Glutamatergic neuron (in vitro differentiated cells): ENCODE results near the gene PTPN5. TPM values are rescaled to one million over a fixed set of nuclear protein-coding genes. Genes with fewer than 3 reads are reported as not detected.
A peak's percentile ranks its signal among the peaks of the same experiment; 100 is the strongest.

ENCODE experiments used
- DNase-seq: peaks from one replicate; pipeline ENCODE4 v3.0.0; 2022
- H3K27ac Mint-ChIP-seq: one replicate; pipeline ENCODE4 v1.8.0; 2020; ENCODE audit warnings: mild to moderate bottlenecking, mixed read lengths, inconsistent platforms; ENCODE audit not compliant: unreplicated experiment
- H3K27me3 Mint-ChIP-seq: one replicate; pipeline ENCODE4 v1.8.0; 2020; ENCODE audit warnings: mild to moderate bottlenecking, moderate library complexity, mixed read lengths, inconsistent platforms; ENCODE audit not compliant: unreplicated experiment
- H3K36me3 Mint-ChIP-seq: one replicate; pipeline ENCODE4 v1.8.0; 2020; ENCODE audit warnings: mild to moderate bottlenecking, mixed read lengths, inconsistent platforms; ENCODE audit not compliant: unreplicated experiment
- H3K4me1 Mint-ChIP-seq: one replicate; pipeline ENCODE4 v1.8.0; 2020; ENCODE audit warnings: mild to moderate bottlenecking, low read depth, mixed read lengths, inconsistent platforms; ENCODE audit not compliant: unreplicated experiment
- H3K4me3 Mint-ChIP-seq: one replicate; pipeline ENCODE4 v1.8.0; 2020; ENCODE audit warnings: mild to moderate bottlenecking, mixed read lengths, inconsistent platforms; ENCODE audit not compliant: unreplicated experiment
- H3K9me3 Mint-ChIP-seq: one replicate; pipeline ENCODE4 v1.8.0; 2020; ENCODE audit warnings: mild to moderate bottlenecking, moderate library complexity, mixed read lengths, inconsistent platforms; ENCODE audit not compliant: unreplicated experiment
- total RNA-seq: library from RNA; stranded (reverse); fragmentation: NEBNext Ultra II Directional; extraction: Animal tissue kit (Norgen Biotek cat#: 25700); gene quantifications from one replicate; pipeline ENCODE4 v1.2.1, GENCODE V29; 2021; ENCODE audit not compliant: unreplicated experiment
- TF ChIP-seq, protein P1 (sequence below): fragments of 200-600 bp; sonication (generic); IDR thresholded peaks from one replicate; pipeline ENCODE4 v1.5.0; 2021; ENCODE audit not compliant: partially characterized antibody, unreplicated experiment

The PTPN5 gene
- total RNA-seq, 1 donor from 2014 or later = 25.8 TPM

DNA sequence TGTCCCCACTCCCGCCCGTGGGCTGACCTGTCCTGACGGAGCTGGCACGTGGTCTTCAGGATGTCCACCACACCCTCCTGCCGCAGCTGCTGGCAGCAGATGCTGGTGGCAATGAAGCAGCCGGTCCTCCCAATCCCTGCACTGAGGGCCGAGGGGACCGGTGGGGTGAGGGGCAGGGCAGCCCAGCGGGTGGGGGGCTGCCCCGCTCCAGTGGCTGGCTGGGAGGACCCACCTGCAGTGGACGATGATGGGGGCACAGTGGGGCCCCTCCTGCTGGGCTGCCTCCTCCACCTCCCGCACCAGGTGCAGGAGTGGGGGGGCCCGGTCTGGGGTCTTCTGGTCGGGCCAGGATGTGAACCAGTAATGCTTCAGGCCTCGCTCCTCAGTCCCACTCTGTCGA lies 62.2 kb downstream of the PTPN5 start:
- TF ChIP-seq, protein P1, sequence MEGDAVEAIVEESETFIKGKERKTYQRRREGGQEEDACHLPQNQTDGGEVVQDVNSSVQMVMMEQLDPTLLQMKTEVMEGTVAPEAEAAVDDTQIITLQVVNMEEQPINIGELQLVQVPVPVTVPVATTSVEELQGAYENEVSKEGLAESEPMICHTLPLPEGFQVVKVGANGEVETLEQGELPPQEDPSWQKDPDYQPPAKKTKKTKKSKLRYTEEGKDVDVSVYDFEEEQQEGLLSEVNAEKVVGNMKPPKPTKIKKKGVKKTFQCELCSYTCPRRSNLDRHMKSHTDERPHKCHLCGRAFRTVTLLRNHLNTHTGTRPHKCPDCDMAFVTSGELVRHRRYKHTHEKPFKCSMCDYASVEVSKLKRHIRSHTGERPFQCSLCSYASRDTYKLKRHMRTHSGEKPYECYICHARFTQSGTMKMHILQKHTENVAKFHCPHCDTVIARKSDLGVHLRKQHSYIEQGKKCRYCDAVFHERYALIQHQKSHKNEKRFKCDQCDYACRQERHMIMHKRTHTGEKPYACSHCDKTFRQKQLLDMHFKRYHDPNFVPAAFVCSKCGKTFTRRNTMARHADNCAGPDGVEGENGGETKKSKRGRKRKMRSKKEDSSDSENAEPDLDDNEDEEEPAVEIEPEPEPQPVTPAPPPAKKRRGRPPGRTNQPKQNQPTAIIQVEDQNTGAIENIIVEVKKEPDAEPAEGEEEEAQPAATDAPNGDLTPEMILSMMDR = no peak
- peaks cover 3% of the 10 kb centered on the region for H3K27me3 Mint-ChIP-seq
- no peak overlapping the region for H3K27ac Mint-ChIP-seq
- no peak for DNase-seq
- peaks cover 5% of the 10 kb centered on the region for H3K36me3 Mint-ChIP-seq
- peaks cover 9% of the 10 kb centered on the region for H3K4me1 Mint-ChIP-seq
- H3K9me3 Mint-ChIP-seq = peaks cover 9% of the 10 kb centered on the region
- H3K4me3 Mint-ChIP-seq = no peak overlapping the region

DNA sequence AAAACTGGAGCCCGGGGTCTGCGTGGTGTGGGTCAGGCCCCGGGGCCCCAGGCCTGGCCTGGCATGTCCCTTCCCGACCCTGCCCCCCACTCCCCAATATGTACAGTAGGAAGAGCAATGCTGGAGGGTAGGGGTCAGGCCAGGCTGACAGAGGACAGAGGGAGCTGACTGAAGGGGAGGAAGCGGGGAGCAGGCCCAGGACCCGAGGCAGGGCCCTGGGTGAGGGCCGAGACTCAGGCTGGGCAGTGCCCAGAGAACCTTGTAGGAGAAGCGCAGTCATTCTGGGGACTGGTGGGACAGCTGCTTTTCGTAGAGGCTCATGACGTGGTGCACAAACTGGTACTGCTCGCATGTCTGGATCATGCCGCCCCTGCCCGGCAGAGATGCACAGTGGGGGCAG lies 62.9 kb downstream of the PTPN5 start:
- H3K4me1 Mint-ChIP-seq = peaks cover 9% of the 10 kb centered on the region
- no peak overlapping the region for H3K4me3 Mint-ChIP-seq
- peaks cover 3% of the 10 kb centered on the region for H3K27me3 Mint-ChIP-seq
- no peak for DNase-seq
- H3K9me3 Mint-ChIP-seq = peaks cover 9% of the 10 kb centered on the region
- peaks cover 5% of the 10 kb centered on the region for H3K36me3 Mint-ChIP-seq
- no peak overlapping the region for H3K27ac Mint-ChIP-seq
- TF ChIP-seq, protein P1 = no peak

DNA sequence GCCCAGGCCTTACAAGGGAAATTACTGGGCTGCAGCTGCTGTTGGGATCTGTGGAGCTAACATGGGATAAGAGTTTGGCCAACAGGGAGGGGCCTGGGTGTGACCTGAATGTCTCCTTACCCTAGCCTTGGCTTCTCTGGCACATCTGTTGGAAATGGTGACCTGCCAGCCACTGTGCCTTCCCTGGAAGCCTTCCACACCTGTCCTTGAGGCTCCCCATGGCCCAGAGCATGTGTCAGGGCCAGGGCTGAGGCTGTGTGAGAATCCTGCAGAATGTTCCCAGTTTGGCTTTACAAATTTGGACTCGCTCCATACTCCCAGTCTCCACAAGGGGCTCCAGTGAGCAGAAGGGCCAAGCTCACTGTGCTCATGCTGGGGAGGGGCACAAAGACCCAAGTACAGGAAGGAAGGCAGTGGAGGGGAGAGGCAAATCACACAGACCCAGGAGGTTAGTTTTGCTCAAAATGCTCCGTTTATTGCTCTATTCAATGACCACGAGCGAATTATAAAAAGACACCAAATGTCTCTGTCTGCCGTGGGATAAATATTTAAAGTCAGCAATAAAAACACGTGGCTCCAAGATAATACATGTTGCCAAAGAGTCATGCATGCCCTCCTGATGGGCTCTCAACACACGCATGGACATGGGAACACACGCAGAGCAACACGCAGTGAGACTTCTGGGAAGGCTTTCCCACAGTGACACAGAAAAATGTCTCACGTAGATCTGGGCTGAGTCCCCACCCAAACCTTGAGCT lies 63.9 kb downstream of the PTPN5 start:
- peaks cover 9% of the 10 kb centered on the region for H3K9me3 Mint-ChIP-seq
- H3K27me3 Mint-ChIP-seq = peaks cover 3% of the 10 kb centered on the region
- H3K4me3 Mint-ChIP-seq = no peak overlapping the region
- H3K27ac Mint-ChIP-seq = no peak overlapping the region
- DNase-seq = peak; percentile 70
- TF ChIP-seq, protein P1 = peak; percentile 85
- peaks cover 9% of the 10 kb centered on the region for H3K4me1 Mint-ChIP-seq
- peaks cover 5% of the 10 kb centered on the region for H3K36me3 Mint-ChIP-seq

DNA sequence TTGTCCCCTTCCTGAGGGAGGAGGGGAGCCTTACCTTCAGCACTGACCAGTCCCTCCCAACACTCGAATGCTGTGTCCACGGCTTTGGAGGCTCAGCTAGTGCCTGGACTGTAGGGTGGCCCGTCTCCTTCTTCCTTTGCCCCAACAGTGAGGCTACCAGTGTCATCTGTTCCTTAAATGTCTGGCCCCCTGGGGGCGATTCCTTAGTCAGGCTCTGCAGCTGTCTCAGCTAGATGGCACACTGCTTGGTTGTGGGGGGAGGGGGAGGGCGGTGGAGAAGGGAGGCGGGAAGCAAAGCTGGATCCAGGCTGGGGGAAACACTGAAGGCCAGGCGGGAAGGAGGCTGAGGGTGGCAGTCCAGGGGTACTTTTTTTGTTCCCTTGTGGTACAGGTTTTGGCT lies 65.6 kb downstream of the PTPN5 start, which contains the start of gene IGSF22:
Gene IGSF22 (minus strand): TSS at position 149 of the 400 bp plus-strand sequence. CDS start 1,952 bp downstream, outside the sequence.
- peaks cover 9% of the 10 kb centered on the region for H3K4me1 Mint-ChIP-seq
- DNase-seq = peak; percentile 36
- TF ChIP-seq, protein P1 = no peak
- peaks cover 3% of the 10 kb centered on the region for H3K27me3 Mint-ChIP-seq
- H3K4me3 Mint-ChIP-seq = no peak within 1 kb of the TSS
- no peak within 1 kb of the TSS for H3K27ac Mint-ChIP-seq
- peaks cover 4% of the 10 kb centered on the region for H3K36me3 Mint-ChIP-seq
- peaks cover 11% of the 10 kb centered on the region for H3K9me3 Mint-ChIP-seq

DNA sequence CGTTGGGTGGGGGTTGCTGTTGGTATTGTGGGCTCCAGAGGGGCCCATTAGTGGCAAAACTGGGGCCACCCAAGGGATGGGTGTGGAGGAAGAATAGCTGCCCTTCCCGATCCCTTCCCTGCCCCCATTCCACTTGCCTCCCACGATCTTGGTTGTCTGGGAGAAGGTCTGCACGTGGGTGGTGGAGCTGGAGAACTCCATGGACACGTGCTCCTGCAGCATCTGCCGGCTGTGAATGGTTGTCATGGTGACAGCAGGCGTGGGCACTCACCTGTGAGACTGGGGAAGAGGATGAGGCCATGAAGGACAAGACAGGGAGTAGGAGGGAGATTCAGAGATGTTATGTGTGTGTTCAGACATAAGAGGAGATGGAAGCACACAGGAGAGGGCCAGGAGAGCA lies 67.6 kb downstream of the PTPN5 start:
- peaks cover 13% of the 10 kb centered on the region for H3K4me1 Mint-ChIP-seq
- H3K36me3 Mint-ChIP-seq = no peaks in the 10 kb centered on the region
- H3K4me3 Mint-ChIP-seq = peak overlapping the region; percentile 19
- peaks cover 5% of the 10 kb centered on the region for H3K9me3 Mint-ChIP-seq
- H3K27me3 Mint-ChIP-seq = peaks cover 5% of the 10 kb centered on the region
- TF ChIP-seq, protein P1 = no peak
- DNase-seq = no peak
- peak overlapping the region; percentile 53 for H3K27ac Mint-ChIP-seq
